NOMO-1 treated with dmso at 0.1 percent for 144 hours (cell line): ENCODE data around the gene CORO2B.

ENCODE experiments used
- DNase-seq: peaks from one replicate; lab custom pipeline; 2025; ENCODE audit not compliant: unreplicated experiment; lab: John Stamatoyannopoulos, UW

Gene CORO2B

GRCh38 chr15:68626283-68626682, 47.5 kb downstream of the CORO2B start:
- no peak for DNase-seq

DNA sequence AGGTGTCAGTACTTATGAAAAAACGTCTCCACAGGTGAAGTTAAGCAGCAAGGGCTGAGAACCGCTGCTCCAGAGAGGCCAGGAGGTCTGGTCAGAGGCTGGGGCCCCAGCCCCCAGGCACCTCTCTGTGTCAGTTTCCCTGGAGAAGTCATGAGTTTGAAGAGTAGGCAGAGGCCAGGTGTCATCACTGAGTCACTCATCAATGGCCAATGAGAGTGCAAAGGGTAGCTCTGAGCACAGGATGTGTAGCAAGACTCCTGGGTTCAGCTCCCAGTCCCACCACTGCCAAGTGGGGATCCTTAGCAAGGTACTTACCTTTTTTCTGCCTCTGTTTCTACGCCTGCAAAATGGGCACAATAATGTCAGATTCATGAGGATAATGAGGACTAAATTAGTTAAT, 47.9 kb downstream of the CORO2B start:
- no peak for DNase-seq

DNA sequence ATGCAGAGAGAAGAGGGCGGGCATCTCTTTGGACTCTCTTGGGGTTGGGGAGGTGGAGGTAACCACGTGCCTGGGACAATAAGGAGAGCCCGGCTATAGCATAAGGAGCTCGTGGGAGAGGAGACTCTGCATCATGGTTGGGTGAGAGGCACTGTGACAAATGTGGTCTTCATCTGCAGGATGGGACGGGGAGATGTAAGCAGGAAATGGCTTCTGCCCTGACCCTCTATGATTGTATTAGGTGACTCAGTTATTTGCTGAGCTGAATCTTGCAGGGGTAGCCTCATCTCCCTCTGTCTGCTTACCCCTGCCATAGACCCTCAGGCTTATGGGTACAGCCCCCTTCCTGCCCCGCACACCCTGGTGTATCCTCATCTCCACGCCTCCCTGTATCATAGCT, 48.7 kb downstream of the CORO2B start:
- DNase-seq = no peak

GRCh38 chr15:68627995-68628394, 49.2 kb downstream of the CORO2B start:
- no peak for DNase-seq

GRCh38 chr15:68629519-68630210, 50.9 kb downstream of the CORO2B start:
- no peak for DNase-seq

GRCh38 chr15:68630211-68630555, 51.4 kb downstream of the CORO2B start:
- no peak for DNase-seq

GRCh38 chr15:68630836-68631235, 52.0 kb downstream of the CORO2B start:
- no peak for DNase-seq

GRCh38 chr15:68631601-68632051, 52.8 kb downstream of the CORO2B start:
- DNase-seq = no peak

GRCh38 chr15:68632101-68632500, 53.3 kb downstream of the CORO2B start:
- no peak for DNase-seq

GRCh38 chr15:68633231-68634121, 54.7 kb downstream of the CORO2B start:
- DNase-seq = no peak

GRCh38 chr15:68634122-68634482, 55.3 kb downstream of the CORO2B start:
- DNase-seq = no peak

GRCh38 chr15:68634531-68634930, 55.7 kb downstream of the CORO2B start:
- no peak for DNase-seq

DNA sequence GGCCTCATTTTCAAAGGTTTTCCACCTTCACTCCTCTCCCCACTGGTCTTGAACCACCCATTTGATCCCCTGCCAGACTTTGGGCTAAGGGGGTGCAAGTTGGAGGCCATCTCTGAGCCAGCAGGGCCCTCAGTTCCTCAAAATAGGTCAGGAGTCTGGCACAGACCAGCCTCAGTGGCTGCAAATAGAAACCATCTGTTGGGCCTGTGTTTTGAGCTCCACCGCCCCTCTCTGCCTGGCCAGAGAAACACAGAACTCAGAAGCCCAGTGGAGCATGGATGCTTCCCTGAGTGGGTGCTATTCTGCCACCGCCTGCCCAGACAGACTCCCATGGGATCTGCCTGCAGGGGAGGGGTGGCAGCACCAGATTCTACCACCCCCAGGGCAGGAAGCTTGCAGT, 56.3 kb downstream of the CORO2B start:
- no peak for DNase-seq

DNA sequence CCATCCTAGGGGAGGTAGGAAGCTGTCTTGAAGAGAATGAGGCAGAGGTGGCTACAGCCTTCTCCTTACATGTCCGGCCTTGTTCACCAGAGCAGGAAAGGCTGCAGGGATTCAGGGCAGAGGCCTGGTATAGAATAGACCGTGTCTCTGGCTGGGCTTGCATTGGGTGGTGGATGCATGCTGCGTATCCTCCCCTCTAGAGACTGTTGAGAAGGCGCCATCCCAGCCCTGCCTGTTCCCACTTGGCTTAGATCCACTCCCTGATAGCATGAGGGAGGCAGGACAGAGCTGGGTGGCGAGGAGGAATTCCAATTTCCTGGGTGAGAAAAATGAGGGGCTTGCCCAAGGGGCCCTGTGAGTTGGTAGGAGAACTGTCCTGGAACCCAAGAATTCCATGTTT, 57.5 kb downstream of the CORO2B start:
- no peak for DNase-seq

- no peak for DNase-seq
Measured at GRCh38 chr15:68637767-68638404, 59.1 kb downstream of the CORO2B start.

DNA sequence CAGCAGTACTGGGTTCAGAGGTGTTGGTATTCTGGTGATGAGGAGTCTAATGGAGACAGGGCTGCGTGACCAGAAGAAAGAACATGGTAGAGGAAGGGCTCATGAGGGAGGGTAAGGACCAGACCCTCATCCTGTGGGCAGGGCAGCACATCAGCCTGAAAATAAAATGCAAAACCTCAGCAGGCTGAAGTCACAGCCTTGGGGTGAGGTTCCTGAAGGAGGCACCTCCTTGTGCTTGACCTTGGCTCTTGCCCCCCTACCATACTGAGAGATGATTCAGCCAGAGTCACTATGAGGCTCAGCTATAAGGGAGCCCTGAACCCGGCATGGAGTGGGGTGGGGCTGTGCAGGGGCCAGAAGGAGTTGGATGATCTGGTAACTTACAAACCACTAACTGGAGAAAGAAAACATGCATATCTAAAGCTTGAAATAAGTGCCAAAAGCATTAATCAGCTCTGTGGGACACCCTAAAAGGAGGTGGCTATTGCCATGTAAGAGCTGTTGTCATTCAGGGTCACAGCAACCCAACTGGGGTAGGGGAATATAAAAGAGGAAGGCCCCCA, 60.2 kb downstream of the CORO2B start:
- no peak for DNase-seq

GRCh38 chr15:68639926-68640600, 61.3 kb downstream of the CORO2B start:
- no peak for DNase-seq

DNA sequence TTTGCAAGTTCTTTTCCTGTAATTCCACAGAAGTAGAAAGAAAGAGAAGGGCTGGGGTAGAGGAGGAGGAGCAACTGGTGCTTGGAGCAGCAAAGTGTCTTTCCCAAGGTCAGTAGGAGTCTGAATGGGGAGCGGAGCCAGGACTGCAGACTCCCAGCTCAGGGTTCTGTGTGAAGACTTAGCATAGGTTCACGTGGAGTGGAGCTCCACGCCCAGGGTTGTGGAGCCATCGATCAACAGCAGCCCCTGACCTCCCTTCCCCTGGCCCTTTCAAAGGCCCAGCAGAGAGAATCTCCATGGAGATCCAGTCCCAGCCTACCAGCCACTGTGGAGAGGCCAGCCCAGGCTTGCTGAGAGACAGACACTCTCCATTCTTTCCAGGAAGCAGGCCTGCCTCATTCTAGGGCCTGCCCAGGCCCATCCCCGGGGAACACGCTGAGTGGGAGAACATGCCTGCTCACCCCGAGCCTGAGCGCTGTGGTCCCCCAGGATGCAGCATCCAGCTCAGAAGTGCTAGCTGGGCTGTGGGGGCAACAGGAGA, 62.1 kb downstream of the CORO2B start:
- no peak for DNase-seq

DNA sequence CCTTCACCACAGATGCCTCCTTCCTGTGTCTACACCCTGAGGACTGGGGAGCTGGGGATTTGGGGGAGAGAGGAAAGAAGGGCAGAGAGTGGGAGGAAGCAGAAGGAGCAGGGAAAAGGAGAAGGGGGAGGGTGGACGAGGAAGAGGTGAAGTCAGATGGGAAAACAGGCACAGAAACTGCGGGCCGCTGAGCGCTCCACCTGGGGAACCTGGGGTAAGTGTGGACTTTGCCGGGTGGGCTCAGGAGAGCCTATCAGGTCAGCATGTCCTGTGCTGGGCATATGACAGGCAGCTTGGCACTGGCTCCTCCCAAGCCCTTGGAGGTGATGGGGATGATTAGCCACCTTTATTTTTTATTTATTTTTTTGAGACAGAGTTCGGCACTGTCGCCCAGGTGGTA, 62.6 kb downstream of the CORO2B start:
- no peak for DNase-seq

GRCh38 chr15:68642491-68642845, 63.7 kb downstream of the CORO2B start:
- no peak for DNase-seq
